Activated naive CD4-positive, alpha-beta T cell treated with anti-CD3 and anti-CD28 coated beads, Interleukin-2, amount 10 ng/mL, durations not matched to agents 7 days and 5 days (primary cell): ENCODE measurements around the gene GOLGA6L4.
A peak's percentile ranks its signal among the peaks of the same experiment; 100 is the strongest.
"Not testable (repeated sequence)": the region's sequence is repeated elsewhere in the genome, so short reads cannot be mapped to it uniquely, and the experiment has no call there.

ENCODE experiments used
- CTCF ChIA-PET: fragments of 350-600 bp; sonication (Branson Sonifier 250); formaldehyde crosslinking; loops from one replicate; lab custom pipeline; 2021; ENCODE audit warnings: antibody characterized with exemption; lab: Charles Lee
- DNase-seq: peaks from one replicate; pipeline ENCODE4 v3.0.0-alpha.2; 2020
- H3K27ac Mint-ChIP-seq: one replicate; pipeline ENCODE4 v1.8.0; 2021; ENCODE audit warnings: mild to moderate bottlenecking, moderate library complexity, mixed read lengths
- H3K27me3 Mint-ChIP-seq: one replicate; pipeline ENCODE4 v1.8.0; 2021; ENCODE audit warnings: mild to moderate bottlenecking, mixed read lengths
- H3K36me3 Mint-ChIP-seq: one replicate; pipeline ENCODE4 v1.8.0; 2021; ENCODE audit warnings: mixed read lengths
- H3K4me1 Mint-ChIP-seq: one replicate; pipeline ENCODE4 v1.8.0; 2021; ENCODE audit warnings: mixed read lengths
- H3K4me3 Mint-ChIP-seq: one replicate; pipeline ENCODE4 v1.8.0; 2021; ENCODE audit warnings: mild to moderate bottlenecking, moderate library complexity, mixed read lengths
- H3K9me3 Mint-ChIP-seq: one replicate; pipeline ENCODE4 v1.8.0; 2021; ENCODE audit warnings: mixed read lengths

The GOLGA6L4 gene

GRCh38 chr15:84235573-84235972 is at the start of gene GOLGA6L4:
TSS of gene GOLGA6L4 (plus strand) at chr15:84235773. CDS start at chr15:84235835, 62 bp downstream.
- CTCF ChIA-PET, result not testable (repeated sequence)

GRCh38 chr15:84192982-84193381 is 42.6 kb upstream of the GOLGA6L4 start:
- H3K9me3 Mint-ChIP-seq, DNase-seq, H3K4me1 Mint-ChIP-seq, H3K27ac Mint-ChIP-seq, H3K36me3 Mint-ChIP-seq, CTCF ChIA-PET, H3K27me3 Mint-ChIP-seq, H3K4me3 Mint-ChIP-seq: not testable (repeated sequence)

More at GRCh38 chr15:84235573-84235972, at the start of gene GOLGA6L4:
- not testable (repeated sequence) for H3K9me3 Mint-ChIP-seq, H3K4me3 Mint-ChIP-seq, DNase-seq, H3K4me1 Mint-ChIP-seq, H3K27ac Mint-ChIP-seq, H3K27me3 Mint-ChIP-seq, H3K36me3 Mint-ChIP-seq

- H3K4me1 Mint-ChIP-seq, H3K27ac Mint-ChIP-seq, H3K36me3 Mint-ChIP-seq, DNase-seq, CTCF ChIA-PET, H3K9me3 Mint-ChIP-seq, H3K27me3 Mint-ChIP-seq, H3K4me3 Mint-ChIP-seq: not testable (repeated sequence)
Observed at GRCh38 chr15:84195603-84196002, 40.0 kb upstream of the GOLGA6L4 start.

DNA sequence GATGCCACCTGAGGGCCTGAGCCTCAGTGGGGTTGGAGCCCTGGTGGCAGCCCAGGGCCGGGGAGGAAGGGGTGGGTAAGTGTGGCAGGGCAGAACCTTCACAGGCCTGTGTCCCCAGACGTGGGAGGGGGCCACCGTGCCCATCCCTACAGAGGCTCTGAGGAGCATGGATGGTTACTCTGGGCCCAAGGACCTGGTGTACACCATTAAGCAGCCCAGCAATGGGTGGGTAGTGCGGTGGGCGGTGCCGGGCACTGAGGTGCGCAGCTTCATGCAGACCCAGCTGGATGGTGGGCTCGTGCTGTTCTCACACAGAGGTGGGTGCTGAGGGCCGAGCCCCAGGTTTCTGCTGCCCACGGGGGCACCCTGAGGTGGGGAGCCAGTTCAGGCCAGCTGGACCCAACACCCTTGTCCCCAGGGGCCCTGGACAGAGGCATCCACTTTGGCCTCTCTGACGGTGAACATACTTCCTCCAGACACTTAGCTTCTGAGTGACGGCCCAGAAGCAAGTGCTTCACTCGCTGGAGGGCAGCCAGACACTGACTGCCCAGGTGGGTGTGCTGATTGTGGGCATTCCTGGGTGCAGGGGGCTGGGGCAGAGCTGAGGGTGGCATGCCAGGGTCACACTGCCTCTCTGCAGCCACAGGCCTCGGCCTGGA is 38.9 kb upstream of the GOLGA6L4 start:
- H3K27ac Mint-ChIP-seq, DNase-seq, H3K27me3 Mint-ChIP-seq, CTCF ChIA-PET, H3K4me1 Mint-ChIP-seq, H3K36me3 Mint-ChIP-seq, H3K4me3 Mint-ChIP-seq, H3K9me3 Mint-ChIP-seq: not testable (repeated sequence)

- H3K27ac Mint-ChIP-seq, H3K4me1 Mint-ChIP-seq, H3K4me3 Mint-ChIP-seq, CTCF ChIA-PET, DNase-seq, H3K9me3 Mint-ChIP-seq, H3K27me3 Mint-ChIP-seq, H3K36me3 Mint-ChIP-seq: not testable (repeated sequence)
Observed at GRCh38 chr15:84199865-84200264, 35.7 kb upstream of the GOLGA6L4 start.

- H3K4me1 Mint-ChIP-seq, H3K36me3 Mint-ChIP-seq, H3K27ac Mint-ChIP-seq, CTCF ChIA-PET, H3K4me3 Mint-ChIP-seq, H3K27me3 Mint-ChIP-seq, H3K9me3 Mint-ChIP-seq: not testable (repeated sequence)
- DNase-seq, result peak; percentile 21
Observed at GRCh38 chr15:84246441-84246840, 10.9 kb downstream of the GOLGA6L4 start.
